Measurements from ENCODE around the gene NET1.

DNA sequence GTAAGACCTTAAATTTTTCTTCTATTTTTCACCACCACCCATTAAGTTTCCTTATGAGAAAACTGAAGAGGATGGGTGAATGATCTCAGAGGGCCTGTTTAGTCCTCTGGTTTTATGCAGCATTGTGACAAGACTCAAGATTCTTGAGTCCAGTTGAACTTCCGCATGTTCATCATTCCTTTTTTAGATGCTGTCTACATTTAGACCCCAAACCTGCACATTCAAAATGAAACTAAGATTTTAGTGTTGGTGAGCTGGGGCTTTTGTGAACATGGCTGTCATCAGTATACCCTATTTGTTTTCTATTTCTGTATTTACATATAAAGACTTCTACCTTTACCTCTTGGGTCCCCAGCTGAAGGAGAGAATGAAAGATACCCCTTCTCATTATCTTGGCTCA, 31.1 kb downstream of the NET1 start:
- TF ChIP-seq CTCF (IDR thresholded peaks at IDR 0.05; ENCODE audit: low read depth, low read length) (no peak), EZH2phosphoT487 (IDR thresholded peaks at IDR 0.05; ENCODE audit: low read depth) (no peak)
